ENCODE results near the gene C10orf88.

GRCh38 chr10:122981066-122981464 is 27.0 kb upstream of the C10orf88 start:
- TF ChIP-seq POLR2AphosphoS5 (IDR thresholded peaks at IDR 0.05; ENCODE audit: low read depth, low read length), result no peak
- TF ChIP-seq CTCF (CRISPR knock-in tag; IDR thresholded peaks at IDR 0.05), result peak; percentile 47
- no peak for TF ChIP-seq SNRNP70 (IDR thresholded peaks at IDR 0.05; ENCODE audit: low read depth, low read length)
- no peak for TF ChIP-seq ZNF10 (CRISPR knock-in tag; IDR thresholded peaks at IDR 0.05; ENCODE audit: borderline replicate concordance, low read depth)
- no peak for TF ChIP-seq ZFP91 (CRISPR knock-in tag; IDR thresholded peaks at IDR 0.05; ENCODE audit: borderline replicate concordance)
- no peak for TF ChIP-seq ZNF441 (CRISPR knock-in tag; IDR thresholded peaks at IDR 0.05; ENCODE audit: borderline replicate concordance)
- no peak for TF ChIP-seq HOMEZ (CRISPR knock-in tag; IDR thresholded peaks at IDR 0.05; ENCODE audit: low read depth)
- no peak for TF ChIP-seq KMT2A (CRISPR knock-in tag; IDR thresholded peaks at IDR 0.05)

Measured in HepG2 (cell line).